ENCODE measurements around the gene PEAK3.

PEAK3 gene

GRCh38 chr19:2249010-2249866 is 32.7 kb downstream of the PEAK3 start, which contains the start of gene AMH:
AMH (plus strand) TSS chr19:2249323; CDS start chr19:2249333, 10 bp downstream.
- DNase-seq: no peak

GRCh38 chr19:2248136-2249009 is 33.6 kb downstream of the PEAK3 start:
- DNase-seq: no peak

- no peak for DNase-seq
Observed at GRCh38 chr19:2247433-2248101, 34.4 kb downstream of the PEAK3 start.

GRCh38 chr19:2246801-2247361 is 35.1 kb downstream of the PEAK3 start:
- DNase-seq: no peak

GRCh38 chr19:2246014-2246620 is 35.9 kb downstream of the PEAK3 start:
- no peak for DNase-seq

- no peak for DNase-seq
Observed at GRCh38 chr19:2245273-2245672, 36.7 kb downstream of the PEAK3 start.

- no peak for DNase-seq
Observed at GRCh38 chr19:2244486-2244885, 37.5 kb downstream of the PEAK3 start.

- DNase-seq: no peak
Observed at GRCh38 chr19:2244125-2244411, 37.9 kb downstream of the PEAK3 start.

GRCh38 chr19:2243274-2244124 is 38.5 kb downstream of the PEAK3 start:
- no peak for DNase-seq

- DNase-seq: no peak
Observed at GRCh38 chr19:2242816-2243215, 39.2 kb downstream of the PEAK3 start.

GRCh38 chr19:2242092-2242537 is 39.9 kb downstream of the PEAK3 start:
- DNase-seq: no peak

GRCh38 chr19:2240881-2241760 is 40.9 kb downstream of the PEAK3 start:
- no peak for DNase-seq

GRCh38 chr19:2239771-2240770 is 41.9 kb downstream of the PEAK3 start:
- DNase-seq: no peak

GRCh38 chr19:2239173-2239572 is 42.8 kb downstream of the PEAK3 start:
- no peak for DNase-seq

- DNase-seq: no peak
Observed at GRCh38 chr19:2237869-2238153, 44.2 kb downstream of the PEAK3 start.

- no peak for DNase-seq
Observed at GRCh38 chr19:2237051-2237868, 44.7 kb downstream of the PEAK3 start.

GRCh38 chr19:2236314-2237050 is 45.5 kb downstream of the PEAK3 start, which contains the start of the genes PLEKHJ1 and SF3A2:
PLEKHJ1 (minus strand) TSS chr19:2236329; CDS start chr19:2236248, 81 bp downstream.
SF3A2 (plus strand) TSS chr19:2236824; CDS start chr19:2243419, 6,595 bp downstream.
- DNase-seq: peak; percentile 98

- DNase-seq: no peak
Observed at GRCh38 chr19:2236064-2236313, 46.0 kb downstream of the PEAK3 start.

Data from stimulated activated CD4-positive, alpha-beta T cell treated with anti-CD3 and anti-CD28 coated beads, Interleukin-2, amount 100 ng/mL, for 24 hours (primary cell).